Gastroesophageal sphincter (tissue), 3 donors: ENCODE data around the gene CFDP1.

Source experiments
- CTCF ChIP-seq, 4 experiments: fragments of 200-600 bp in 2 of 4; fragments of 450-650 bp in 2 of 4; sonication (generic) in 1 of 4; IDR thresholded peaks; one replicate each; pipeline ENCODE4 v1.5.1; 2017 to 2019; ENCODE audit warnings: antibody characterized with exemption in 4 of 4, mild to moderate bottlenecking in 2 of 4, moderate library complexity in 2 of 4
- POLR2A ChIP-seq, 2 donors: fragments of 450-650 bp; IDR thresholded peaks; one replicate each; pipeline ENCODE4 v1.6.1; 2017; ENCODE audit warnings: antibody characterized with exemption in 2 of 2, mild to moderate bottlenecking in 2 of 2, moderate library complexity in 1 of 2

- TF ChIP-seq POLR2A (IDR thresholded peaks at IDR 0.05) (no peak), CTCF (IDR thresholded peaks at IDR 0.05) (peak in 3 of 4 experiments; percentile 79 to 83 (median 81))
Measured at GRCh38 chr16:75471723-75472633, 38.7 kb upstream of the CFDP1 start.
